AG10803 (cell line): Measurements from ENCODE around the gene RDH11.

Experiments
- DNase-seq: peaks from one replicate; pipeline ENCODE4 v3.0.0; 2010; ENCODE audit warnings: low read depth
- H3K4me3 ChIP-seq: 2 replicates; pipeline ENCODE4 v1.5.1; 2011; ENCODE audit warnings: mild to moderate bottlenecking, low read length, control low read depth
- CTCF ChIP-seq: conservative IDR thresholded peaks from 2 replicates; pipeline ENCODE4 v1.5.1; 2011; ENCODE audit warnings: mild to moderate bottlenecking, low read length, control low read depth, inconsistent platforms

The RDH11 gene

GRCh38 chr14:67680941-67681340 lies 14.6 kb downstream of the RDH11 start:
- no peak for DNase-seq
- TF ChIP-seq CTCF = no peak
- no peak overlapping the region for H3K4me3 ChIP-seq

GRCh38 chr14:67680121-67680602 lies 15.4 kb downstream of the RDH11 start:
- DNase-seq = peak; percentile 68
- no peak overlapping the region for H3K4me3 ChIP-seq
- no peak for TF ChIP-seq CTCF

DNA sequence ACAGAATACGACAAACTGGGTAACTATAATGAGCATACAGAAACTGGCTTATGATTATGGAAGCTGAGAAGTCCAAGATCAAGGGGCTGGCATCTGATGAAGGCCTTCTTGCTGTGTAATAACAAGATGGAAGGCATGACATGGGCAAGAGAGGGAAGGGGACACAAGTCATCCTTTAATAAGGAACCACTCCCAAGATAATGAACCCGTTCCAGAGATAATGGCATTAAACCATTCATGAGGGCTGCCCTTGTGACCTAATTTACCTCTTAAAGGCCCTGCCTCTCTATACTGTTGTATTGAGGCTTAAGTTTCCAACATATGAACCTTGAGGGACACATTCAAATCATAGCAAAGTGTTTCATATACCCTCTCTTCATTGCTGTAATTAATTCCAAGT lies 16.6 kb downstream of the RDH11 start:
- H3K4me3 ChIP-seq = no peak overlapping the region
- no peak for DNase-seq
- TF ChIP-seq CTCF = no peak

DNA sequence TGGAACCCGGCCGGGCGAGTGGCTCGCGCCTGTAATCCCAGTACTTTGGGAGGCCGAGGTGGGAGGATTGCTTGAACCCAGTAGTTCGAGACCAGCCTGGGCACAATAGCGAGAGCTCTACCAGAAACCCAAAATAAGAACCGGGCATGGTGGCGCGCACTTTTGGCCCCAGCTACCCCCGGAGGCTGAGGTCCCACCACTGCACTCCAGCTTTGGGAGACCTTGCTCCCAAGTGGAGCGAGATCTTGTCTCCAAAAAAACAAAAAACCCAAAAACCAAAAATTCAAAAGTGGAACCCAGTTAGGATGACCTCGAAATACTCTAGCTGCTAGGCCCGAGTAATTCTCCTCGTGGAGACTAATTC lies 20.4 kb downstream of the RDH11 start:
- no peak for DNase-seq
- peak overlapping the region; percentile 90 for H3K4me3 ChIP-seq
- TF ChIP-seq CTCF = no peak

- TF ChIP-seq CTCF = peak; percentile 34; the same call in 1 of the 2 replicates
- peak; percentile 72 for DNase-seq
- peak within 1 kb of the TSS; percentile 90 for H3K4me3 ChIP-seq
These were observed 20.9 kb downstream of the RDH11 start, which contains the start of gene VTI1B for GRCh38 chr14:67674480-67675218. TSS of gene VTI1B (minus strand) at chr14:67674632. CDS start at chr14:67674489, 143 bp downstream.

GRCh38 chr14:67674139-67674479 lies 21.5 kb downstream of the RDH11 start:
- H3K4me3 ChIP-seq = peak overlapping the region; percentile 90
- DNase-seq = peak; percentile 52
- peak; percentile 34 for TF ChIP-seq CTCF

GRCh38 chr14:67673451-67673850 lies 22.1 kb downstream of the RDH11 start:
- peak overlapping the region; percentile 90 for H3K4me3 ChIP-seq
- TF ChIP-seq CTCF = no peak
- DNase-seq = peak; percentile 21
